WTC11 (cell line): ENCODE measurements around the gene SOCS6. TPM values are rescaled to one million over a fixed set of nuclear protein-coding genes. Genes with fewer than 3 reads are reported as not detected.

Experiments used
- ATAC-seq: fragments of 200-7000 bp; cut with Tn5 transposase; 2 replicates; pipeline ENCODE4 v1.10.0; 2021; ENCODE audit warnings: mild to moderate bottlenecking, moderate library complexity
- CTCF ChIA-PET: fragments of 300-600 bp; sonication (Branson Sonifier 250); formaldehyde crosslinking; loops from one replicate; lab custom pipeline; 2021; ENCODE audit warnings: antibody characterized with exemption; lab: Charles Lee
- POLR2A ChIA-PET: fragments of 350-600 bp; sonication (Branson Sonifier 250); formaldehyde crosslinking; loops from one replicate; lab custom pipeline; 2021; ENCODE audit warnings: antibody characterized with exemption; lab: Charles Lee
- DNase-seq: peaks from one replicate; pipeline ENCODE4 v3.0.0; 2021; ENCODE audit warnings: low spot score
- H3K27ac Mint-ChIP-seq: 2 replicates; pipeline ENCODE4 v1.8.0; 2021; ENCODE audit warnings: mixed read lengths
- H3K27me3 Mint-ChIP-seq: 2 replicates; pipeline ENCODE4 v1.8.0; 2021; ENCODE audit warnings: low read depth, mild to moderate bottlenecking, moderate library complexity, mixed read lengths
- H3K36me3 Mint-ChIP-seq: 2 replicates; pipeline ENCODE4 v1.8.0; 2021; ENCODE audit warnings: mixed read lengths
- H3K4me1 Mint-ChIP-seq: 2 replicates; pipeline ENCODE4 v1.8.0; 2022; ENCODE audit warnings: mixed read lengths
- H3K4me3 Mint-ChIP-seq: 2 replicates; pipeline ENCODE4 v1.8.0; 2021; ENCODE audit warnings: mild to moderate bottlenecking, moderate library complexity, mixed read lengths
- H3K9me3 Mint-ChIP-seq: 2 replicates; pipeline ENCODE4 v1.8.0; 2021; ENCODE audit warnings: mixed read lengths
- CREB1 ChIP-seq: sonication (generic); formaldehyde crosslinking; IDR thresholded peaks from 2 replicates; pipeline ENCODE4 v1.8.0; 2023; ENCODE audit warnings: mild to moderate bottlenecking, missing genetic modification reagents
- FOXJ3 ChIP-seq: sonication (generic); formaldehyde crosslinking; IDR thresholded peaks from 2 replicates; pipeline ENCODE4 v1.9.0; 2021; ENCODE audit warnings: missing genetic modification reagents, mild to moderate bottlenecking, borderline replicate concordance
- GRHL2 ChIP-seq: fragments of 250-450 bp; sonication (Bioruptor Pico); IDR thresholded peaks from 2 replicates; pipeline ENCODE4 v1.8.0; 2022; ENCODE audit warnings: mild to moderate bottlenecking, moderate library complexity; ENCODE audit not compliant: insufficient replicate concordance, severe bottlenecking
- JAZF1 ChIP-seq: fragments of 250-450 bp; sonication (Bioruptor Pico); IDR thresholded peaks from 2 replicates; pipeline ENCODE4 v1.9.0; 2021; ENCODE audit warnings: moderate library complexity, mild to moderate bottlenecking, inconsistent platforms
- JUN ChIP-seq: sonication (generic); formaldehyde crosslinking; IDR thresholded peaks from 2 replicates; pipeline ENCODE4 v1.8.0; 2023; ENCODE audit warnings: mild to moderate bottlenecking, missing genetic modification reagents
- NR1H2 ChIP-seq: sonication (generic); formaldehyde crosslinking; IDR thresholded peaks from 2 replicates; pipeline ENCODE4 v1.9.0; 2021; ENCODE audit warnings: mild to moderate bottlenecking, moderate library complexity, missing genetic modification reagents
- OVOL2 ChIP-seq: fragments of 250-450 bp; sonication (Bioruptor Pico); IDR thresholded peaks from 2 replicates; pipeline ENCODE4 v1.9.0; 2021; ENCODE audit warnings: mild to moderate bottlenecking, borderline replicate concordance
- TCF7 ChIP-seq: sonication (generic); formaldehyde crosslinking; IDR thresholded peaks from 2 replicates; pipeline ENCODE4 v1.8.0; 2022; ENCODE audit warnings: mild to moderate bottlenecking, low read depth, missing genetic modification reagents, moderate library complexity
- ZBTB21 ChIP-seq: sonication (generic); formaldehyde crosslinking; IDR thresholded peaks from 2 replicates; pipeline ENCODE4 v1.8.1; 2023; ENCODE audit warnings: mild to moderate bottlenecking, missing genetic modification reagents, borderline replicate concordance
- ZNF219 ChIP-seq: sonication (generic); formaldehyde crosslinking; IDR thresholded peaks from 2 replicates; pipeline ENCODE4 v1.8.0; 2023; ENCODE audit warnings: missing genetic modification reagents, mild to moderate bottlenecking, borderline replicate concordance
- ZNF263 ChIP-seq: sonication (generic); formaldehyde crosslinking; IDR thresholded peaks from 2 replicates; pipeline ENCODE4 v1.8.1; 2022; ENCODE audit warnings: low read depth, mild to moderate bottlenecking, moderate library complexity, missing genetic modification reagents
- total RNA-seq: library from RNA; stranded (reverse); gene quantifications from 3 replicates; pipeline ENCODE4 v1.2.3, GENCODE V29; 2021
- TF ChIP-seq, protein P1 (sequence below): sonication (generic); formaldehyde crosslinking; IDR thresholded peaks from 2 replicates; pipeline ENCODE4 v1.8.0; 2023; ENCODE audit warnings: missing genetic modification reagents, mild to moderate bottlenecking, borderline replicate concordance
- TF ChIP-seq, protein P2 (sequence below): sonication (generic); formaldehyde crosslinking; IDR thresholded peaks from 2 replicates; pipeline ENCODE4 v1.8.1; 2023; ENCODE audit warnings: mild to moderate bottlenecking, missing genetic modification reagents, moderate library complexity
- TF ChIP-seq, protein P3 (sequence below): fragments of 250-450 bp; sonication (Bioruptor Pico); IDR thresholded peaks from 2 replicates; pipeline ENCODE4 v2.1.2; 2022; ENCODE audit warnings: mild to moderate bottlenecking, moderate library complexity
- TF ChIP-seq, protein P4 (sequence below): sonication (generic); formaldehyde crosslinking; IDR thresholded peaks from 2 replicates; pipeline ENCODE4 v1.8.1; 2023; ENCODE audit warnings: mild to moderate bottlenecking, missing genetic modification reagents, moderate library complexity
- TF ChIP-seq, protein P5 (sequence below): sonication (generic); formaldehyde crosslinking; IDR thresholded peaks from 2 replicates; pipeline ENCODE4 v1.8.1; 2023; ENCODE audit warnings: mild to moderate bottlenecking, missing genetic modification reagents
- TF ChIP-seq, protein P6 (sequence below): sonication (generic); formaldehyde crosslinking; IDR thresholded peaks from 2 replicates; pipeline ENCODE4 v1.8.1; 2022; ENCODE audit warnings: low read depth, missing genetic modification reagents, borderline replicate concordance
- TF ChIP-seq, protein P7 (sequence below): sonication (generic); formaldehyde crosslinking; IDR thresholded peaks from 2 replicates; pipeline ENCODE4 v1.8.0; 2022; ENCODE audit warnings: mild to moderate bottlenecking, missing genetic modification reagents

Gene SOCS6
- total RNA-seq, 1 experiment from 2014 or later = 16.5 TPM

DNA sequence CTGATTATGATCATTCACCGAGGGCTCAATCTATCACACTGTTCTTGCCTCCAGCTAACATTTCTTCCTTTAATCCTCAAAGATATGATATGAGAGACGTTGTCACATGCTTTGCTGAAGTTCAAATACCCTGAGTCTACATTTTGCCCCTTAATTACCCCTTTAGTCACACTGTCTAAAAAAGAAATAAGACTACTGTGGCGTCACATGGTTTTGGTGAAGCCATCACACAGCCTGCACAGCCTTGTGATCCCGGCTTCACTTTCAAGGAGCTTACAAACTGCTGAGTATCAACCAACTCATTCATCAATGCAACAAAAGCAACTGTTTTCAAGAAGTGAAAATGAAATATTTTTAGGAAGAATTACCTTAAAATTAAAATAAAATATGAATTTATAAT, 31.9 kb upstream of the SOCS6 start:
- no peaks in the 10 kb centered on the region for H3K27me3 Mint-ChIP-seq
- H3K27ac Mint-ChIP-seq = no peak overlapping the region
- no peak for DNase-seq
- ChIA-PET CTCF (interaction anchor here (1.0 kb wide), 1 partner anchor 61 kb away, joined by 3 read pairs; no protein-coding TSS in a partner anchor), POLR2A (no interaction called here)
- no peaks in the 10 kb centered on the region for H3K4me1 Mint-ChIP-seq
- H3K36me3 Mint-ChIP-seq = no peaks in the 10 kb centered on the region; the same call in 1 of the 2 replicates
- H3K9me3 Mint-ChIP-seq = peaks cover 4% of the 10 kb centered on the region
- no peak overlapping the region for H3K4me3 Mint-ChIP-seq
- TF ChIP-seq ZNF219 (CRISPR knock-in tag) = no peak
- TF ChIP-seq, protein P1, sequence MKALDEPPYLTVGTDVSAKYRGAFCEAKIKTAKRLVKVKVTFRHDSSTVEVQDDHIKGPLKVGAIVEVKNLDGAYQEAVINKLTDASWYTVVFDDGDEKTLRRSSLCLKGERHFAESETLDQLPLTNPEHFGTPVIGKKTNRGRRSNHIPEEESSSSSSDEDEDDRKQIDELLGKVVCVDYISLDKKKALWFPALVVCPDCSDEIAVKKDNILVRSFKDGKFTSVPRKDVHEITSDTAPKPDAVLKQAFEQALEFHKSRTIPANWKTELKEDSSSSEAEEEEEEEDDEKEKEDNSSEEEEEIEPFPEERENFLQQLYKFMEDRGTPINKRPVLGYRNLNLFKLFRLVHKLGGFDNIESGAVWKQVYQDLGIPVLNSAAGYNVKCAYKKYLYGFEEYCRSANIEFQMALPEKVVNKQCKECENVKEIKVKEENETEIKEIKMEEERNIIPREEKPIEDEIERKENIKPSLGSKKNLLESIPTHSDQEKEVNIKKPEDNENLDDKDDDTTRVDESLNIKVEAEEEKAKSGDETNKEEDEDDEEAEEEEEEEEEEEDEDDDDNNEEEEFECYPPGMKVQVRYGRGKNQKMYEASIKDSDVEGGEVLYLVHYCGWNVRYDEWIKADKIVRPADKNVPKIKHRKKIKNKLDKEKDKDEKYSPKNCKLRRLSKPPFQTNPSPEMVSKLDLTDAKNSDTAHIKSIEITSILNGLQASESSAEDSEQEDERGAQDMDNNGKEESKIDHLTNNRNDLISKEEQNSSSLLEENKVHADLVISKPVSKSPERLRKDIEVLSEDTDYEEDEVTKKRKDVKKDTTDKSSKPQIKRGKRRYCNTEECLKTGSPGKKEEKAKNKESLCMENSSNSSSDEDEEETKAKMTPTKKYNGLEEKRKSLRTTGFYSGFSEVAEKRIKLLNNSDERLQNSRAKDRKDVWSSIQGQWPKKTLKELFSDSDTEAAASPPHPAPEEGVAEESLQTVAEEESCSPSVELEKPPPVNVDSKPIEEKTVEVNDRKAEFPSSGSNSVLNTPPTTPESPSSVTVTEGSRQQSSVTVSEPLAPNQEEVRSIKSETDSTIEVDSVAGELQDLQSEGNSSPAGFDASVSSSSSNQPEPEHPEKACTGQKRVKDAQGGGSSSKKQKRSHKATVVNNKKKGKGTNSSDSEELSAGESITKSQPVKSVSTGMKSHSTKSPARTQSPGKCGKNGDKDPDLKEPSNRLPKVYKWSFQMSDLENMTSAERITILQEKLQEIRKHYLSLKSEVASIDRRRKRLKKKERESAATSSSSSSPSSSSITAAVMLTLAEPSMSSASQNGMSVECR (CRISPR knock-in tag) = no peak
- TF ChIP-seq, protein P2, sequence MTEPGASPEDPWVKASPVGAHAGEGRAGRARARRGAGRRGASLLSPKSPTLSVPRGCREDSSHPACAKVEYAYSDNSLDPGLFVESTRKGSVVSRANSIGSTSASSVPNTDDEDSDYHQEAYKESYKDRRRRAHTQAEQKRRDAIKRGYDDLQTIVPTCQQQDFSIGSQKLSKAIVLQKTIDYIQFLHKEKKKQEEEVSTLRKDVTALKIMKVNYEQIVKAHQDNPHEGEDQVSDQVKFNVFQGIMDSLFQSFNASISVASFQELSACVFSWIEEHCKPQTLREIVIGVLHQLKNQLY (CRISPR knock-in tag) = no peak
- TF ChIP-seq, protein P3, sequence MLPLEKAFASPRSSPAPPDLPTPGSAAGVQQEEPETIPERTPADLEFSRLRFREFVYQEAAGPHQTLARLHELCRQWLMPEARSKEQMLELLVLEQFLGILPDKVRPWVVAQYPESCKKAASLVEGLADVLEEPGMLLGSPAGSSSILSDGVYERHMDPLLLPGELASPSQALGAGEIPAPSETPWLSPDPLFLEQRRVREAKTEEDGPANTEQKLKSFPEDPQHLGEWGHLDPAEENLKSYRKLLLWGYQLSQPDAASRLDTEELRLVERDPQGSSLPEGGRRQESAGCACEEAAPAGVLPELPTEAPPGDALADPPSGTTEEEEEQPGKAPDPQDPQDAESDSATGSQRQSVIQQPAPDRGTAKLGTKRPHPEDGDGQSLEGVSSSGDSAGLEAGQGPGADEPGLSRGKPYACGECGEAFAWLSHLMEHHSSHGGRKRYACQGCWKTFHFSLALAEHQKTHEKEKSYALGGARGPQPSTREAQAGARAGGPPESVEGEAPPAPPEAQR (CRISPR knock-in tag) = no peak
- TF ChIP-seq, protein P4, sequence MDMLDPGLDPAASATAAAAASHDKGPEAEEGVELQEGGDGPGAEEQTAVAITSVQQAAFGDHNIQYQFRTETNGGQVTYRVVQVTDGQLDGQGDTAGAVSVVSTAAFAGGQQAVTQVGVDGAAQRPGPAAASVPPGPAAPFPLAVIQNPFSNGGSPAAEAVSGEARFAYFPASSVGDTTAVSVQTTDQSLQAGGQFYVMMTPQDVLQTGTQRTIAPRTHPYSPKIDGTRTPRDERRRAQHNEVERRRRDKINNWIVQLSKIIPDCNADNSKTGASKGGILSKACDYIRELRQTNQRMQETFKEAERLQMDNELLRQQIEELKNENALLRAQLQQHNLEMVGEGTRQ (CRISPR knock-in tag) = no peak
- no peak for ATAC-seq

DNA sequence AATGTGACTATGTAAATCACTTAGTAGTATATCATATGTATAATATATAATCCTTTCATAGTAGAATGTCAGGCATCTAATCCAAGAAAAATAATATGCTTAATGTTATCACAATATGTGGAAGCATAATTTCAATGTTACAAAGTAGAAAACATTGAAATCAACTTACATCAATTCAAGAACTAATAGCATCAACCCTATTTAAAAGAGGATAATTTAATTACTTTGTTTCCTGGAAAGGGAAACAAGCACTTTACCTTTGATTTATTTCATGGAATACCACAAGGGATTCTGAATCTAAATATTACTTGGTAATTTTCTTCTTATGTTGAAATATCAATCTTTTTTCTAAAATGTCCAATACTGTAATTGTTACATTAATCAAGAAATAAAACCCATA, 30.6 kb upstream of the SOCS6 start:
- peaks cover 7% of the 10 kb centered on the region for H3K36me3 Mint-ChIP-seq
- TF ChIP-seq, protein P5, sequence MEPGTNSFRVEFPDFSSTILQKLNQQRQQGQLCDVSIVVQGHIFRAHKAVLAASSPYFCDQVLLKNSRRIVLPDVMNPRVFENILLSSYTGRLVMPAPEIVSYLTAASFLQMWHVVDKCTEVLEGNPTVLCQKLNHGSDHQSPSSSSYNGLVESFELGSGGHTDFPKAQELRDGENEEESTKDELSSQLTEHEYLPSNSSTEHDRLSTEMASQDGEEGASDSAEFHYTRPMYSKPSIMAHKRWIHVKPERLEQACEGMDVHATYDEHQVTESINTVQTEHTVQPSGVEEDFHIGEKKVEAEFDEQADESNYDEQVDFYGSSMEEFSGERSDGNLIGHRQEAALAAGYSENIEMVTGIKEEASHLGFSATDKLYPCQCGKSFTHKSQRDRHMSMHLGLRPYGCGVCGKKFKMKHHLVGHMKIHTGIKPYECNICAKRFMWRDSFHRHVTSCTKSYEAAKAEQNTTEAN = no peak
- TF ChIP-seq NR1H2 (CRISPR knock-in tag) (no peak), JUN (CRISPR knock-in tag) (no peak)
- H3K4me3 Mint-ChIP-seq = no peak overlapping the region
- ChIA-PET POLR2A (no interaction called here), CTCF (no interaction called here)
- ATAC-seq (no peak), DNase-seq (no peak)
- no peak overlapping the region for H3K27ac Mint-ChIP-seq
- H3K27me3 Mint-ChIP-seq = peaks cover 3% of the 10 kb centered on the region; the same call in 1 of the 2 replicates
- peaks cover 16% of the 10 kb centered on the region for H3K9me3 Mint-ChIP-seq
- H3K4me1 Mint-ChIP-seq = no peaks in the 10 kb centered on the region

DNA sequence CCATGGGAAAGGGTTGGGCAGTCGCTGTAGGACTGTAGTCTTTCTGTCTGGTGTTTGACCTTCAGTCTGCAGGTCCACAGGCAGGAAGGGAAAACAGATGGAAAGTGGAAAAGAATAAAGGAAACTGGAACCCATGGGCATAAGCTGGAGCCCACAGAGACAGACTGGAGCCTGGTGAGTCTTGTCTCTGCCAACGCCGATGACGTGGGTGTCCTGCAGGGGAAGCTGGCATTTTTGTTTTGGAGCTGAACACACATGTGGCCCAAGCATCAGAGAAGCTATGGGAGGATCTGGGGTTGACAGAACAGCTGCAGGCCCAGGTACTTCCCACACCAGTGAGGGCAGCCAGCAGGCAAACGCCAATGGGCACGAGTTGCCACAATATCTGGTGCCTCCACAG, 28.2 kb upstream of the SOCS6 start:
- ChIA-PET CTCF (interaction anchor here (1.3 kb wide), 1 partner anchor 173 kb away, joined by 3 read pairs; no protein-coding TSS in a partner anchor), POLR2A (no interaction called here)
- no peak for DNase-seq
- Mint-ChIP-seq H3K27ac (no peak overlapping the region), H3K36me3 (peaks cover 25% of the 10 kb centered on the region), H3K4me3 (no peak overlapping the region), H3K9me3 (peaks cover 32% of the 10 kb centered on the region), H3K4me1 (no peaks in the 10 kb centered on the region), H3K27me3 (peaks cover 3% of the 10 kb centered on the region; the same call in 1 of the 2 replicates)
- ATAC-seq = no peak
- TF ChIP-seq CREB1 (CRISPR knock-in tag) = no peak
- no peak for TF ChIP-seq TCF7 (CRISPR knock-in tag)
- TF ChIP-seq, protein P6, sequence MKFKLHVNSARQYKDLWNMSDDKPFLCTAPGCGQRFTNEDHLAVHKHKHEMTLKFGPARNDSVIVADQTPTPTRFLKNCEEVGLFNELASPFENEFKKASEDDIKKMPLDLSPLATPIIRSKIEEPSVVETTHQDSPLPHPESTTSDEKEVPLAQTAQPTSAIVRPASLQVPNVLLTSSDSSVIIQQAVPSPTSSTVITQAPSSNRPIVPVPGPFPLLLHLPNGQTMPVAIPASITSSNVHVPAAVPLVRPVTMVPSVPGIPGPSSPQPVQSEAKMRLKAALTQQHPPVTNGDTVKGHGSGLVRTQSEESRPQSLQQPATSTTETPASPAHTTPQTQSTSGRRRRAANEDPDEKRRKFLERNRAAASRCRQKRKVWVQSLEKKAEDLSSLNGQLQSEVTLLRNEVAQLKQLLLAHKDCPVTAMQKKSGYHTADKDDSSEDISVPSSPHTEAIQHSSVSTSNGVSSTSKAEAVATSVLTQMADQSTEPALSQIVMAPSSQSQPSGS (CRISPR knock-in tag) = no peak
- no peak for TF ChIP-seq NR1H2 (CRISPR knock-in tag)
- TF ChIP-seq ZNF263 = no peak
- TF ChIP-seq, protein P7, sequence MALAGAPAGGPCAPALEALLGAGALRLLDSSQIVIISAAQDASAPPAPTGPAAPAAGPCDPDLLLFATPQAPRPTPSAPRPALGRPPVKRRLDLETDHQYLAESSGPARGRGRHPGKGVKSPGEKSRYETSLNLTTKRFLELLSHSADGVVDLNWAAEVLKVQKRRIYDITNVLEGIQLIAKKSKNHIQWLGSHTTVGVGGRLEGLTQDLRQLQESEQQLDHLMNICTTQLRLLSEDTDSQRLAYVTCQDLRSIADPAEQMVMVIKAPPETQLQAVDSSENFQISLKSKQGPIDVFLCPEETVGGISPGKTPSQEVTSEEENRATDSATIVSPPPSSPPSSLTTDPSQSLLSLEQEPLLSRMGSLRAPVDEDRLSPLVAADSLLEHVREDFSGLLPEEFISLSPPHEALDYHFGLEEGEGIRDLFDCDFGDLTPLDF = no peak
- TF ChIP-seq JAZF1 (CRISPR knock-in tag) = no peak
- no peak for TF ChIP-seq GRHL2 (CRISPR knock-in tag)
- TF ChIP-seq ZBTB21 (CRISPR knock-in tag) = no peak
- no peak for TF ChIP-seq FOXJ3 (CRISPR knock-in tag)
- TF ChIP-seq OVOL2 = no peak
